GM19452 (cell line): Measurements from ENCODE around the gene EXOC7.
"Not testable (repeated sequence)": the region's sequence is repeated elsewhere in the genome, so short reads cannot be mapped to it uniquely, and the experiment has no call there.

Experiments
- ATAC-seq: cut with Tn5 transposase; IDR thresholded peaks from one replicate; pipeline ENCODE4 v1.9.1; 2021; ENCODE audit not compliant: unreplicated experiment

EXOC7 gene

GRCh38 chr17:76044475-76045007 lies 59.0 kb downstream of the EXOC7 start:
- not testable (repeated sequence) for ATAC-seq

GRCh38 chr17:76042868-76043267 lies 60.7 kb downstream of the EXOC7 start:
- ATAC-seq: not testable (repeated sequence)

- ATAC-seq: no peak
Measured at GRCh38 chr17:76040376-76040775, 63.2 kb downstream of the EXOC7 start.

- no peak for ATAC-seq
Measured at GRCh38 chr17:76039121-76039520, 64.5 kb downstream of the EXOC7 start.

- ATAC-seq: no peak
Measured at GRCh38 chr17:76038050-76038449, 65.5 kb downstream of the EXOC7 start.

GRCh38 chr17:76036497-76037261 lies 66.9 kb downstream of the EXOC7 start:
- no peak for ATAC-seq

GRCh38 chr17:76034428-76035350 lies 68.9 kb downstream of the EXOC7 start:
- no peak for ATAC-seq

- no peak for ATAC-seq
Measured at GRCh38 chr17:76033139-76033538, 70.4 kb downstream of the EXOC7 start.

- no peak for ATAC-seq
Measured at GRCh38 chr17:76032780-76033108, 70.8 kb downstream of the EXOC7 start.

- ATAC-seq: no peak
Measured at GRCh38 chr17:76032073-76032779, 71.4 kb downstream of the EXOC7 start.
